SH-SY5Y (cell line): ENCODE measurements around the gene PRR7.

Experiments
- GATA2 ChIP-seq: IDR thresholded peaks from 2 replicates; pipeline ENCODE4 v1.6.1; 2011; ENCODE audit warnings: mild to moderate bottlenecking, low read depth, low read length
- GATA3 ChIP-seq: IDR thresholded peaks from 2 replicates; pipeline ENCODE4 v1.6.1; 2011; ENCODE audit warnings: low read depth, mild to moderate bottlenecking, low read length, moderate library complexity

DNA sequence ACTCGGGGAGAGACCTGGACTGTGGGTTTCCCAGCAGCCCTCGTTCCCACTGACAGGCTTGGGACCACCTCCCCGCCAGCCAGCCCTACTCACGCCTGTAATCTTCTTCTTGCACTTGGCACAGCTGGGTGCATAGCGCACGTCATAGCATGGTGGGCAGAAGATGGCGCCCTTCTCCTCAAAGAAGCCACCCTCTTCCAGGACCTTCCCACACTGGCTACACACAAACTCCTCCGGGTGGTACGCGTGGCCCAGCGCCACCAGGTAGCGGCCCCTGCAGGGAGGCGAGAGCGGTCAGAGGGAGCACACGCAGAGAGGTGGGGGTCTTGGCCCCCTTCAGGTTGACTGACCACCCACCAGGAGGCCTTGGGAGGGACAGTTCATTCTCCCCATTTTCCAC lies 41.4 kb downstream of the PRR7 start:
- TF ChIP-seq GATA2, result no peak
- no peak for TF ChIP-seq GATA3
